ENCODE results near the gene HMCN1.

DNA sequence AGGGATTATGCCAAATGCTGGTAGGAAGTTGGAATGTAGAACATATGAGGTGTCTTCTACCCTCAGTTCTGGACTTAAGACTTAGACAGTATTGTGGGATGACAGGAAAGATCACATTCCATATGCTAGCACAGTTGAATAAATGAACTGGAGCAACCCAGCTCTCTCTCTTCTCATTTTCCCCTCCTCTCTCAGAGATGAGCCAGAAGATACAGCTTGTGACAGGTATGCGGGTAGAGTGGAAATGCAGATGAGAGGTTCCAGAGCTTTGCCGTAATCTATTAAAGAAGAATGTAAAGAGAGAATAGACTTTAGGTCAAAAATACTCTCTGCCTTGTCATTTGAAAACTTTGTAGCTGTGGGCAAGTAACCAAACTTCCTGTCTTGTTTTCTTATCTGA lies 32.5 kb upstream of the HMCN1 start:
- TF ChIP-seq SP1 (IDR thresholded peaks at IDR 0.05) (no peak), TARDBP (IDR thresholded peaks at IDR 0.05) (no peak), L3MBTL2 (conservative IDR thresholded peaks at IDR 0.05) (no peak), PKNOX1 (IDR thresholded peaks at IDR 0.05) (no peak), BHLHE40 (IDR thresholded peaks at IDR 0.05; ENCODE audit: borderline replicate concordance) (no peak), CTBP1 (IDR thresholded peaks at IDR 0.05; ENCODE audit: borderline replicate concordance) (no peak), SUZ12 (IDR thresholded peaks at IDR 0.05) (no peak), FOXM1 (IDR thresholded peaks at IDR 0.05; ENCODE audit: borderline replicate concordance) (no peak), HDGF (IDR thresholded peaks at IDR 0.05; ENCODE audit: borderline replicate concordance) (no peak), FOXK2 (IDR thresholded peaks at IDR 0.05) (no peak)
